Measurements from ENCODE around the gene IL1RN. TPM values are rescaled to one million over a fixed set of nuclear protein-coding genes. Genes with fewer than 3 reads are reported as not detected.
A peak's percentile ranks its signal among the peaks of the same experiment; 100 is the strongest.

IL1RN gene
- total RNA-seq, 1 donor from 2014 or later = not detected

GRCh38 chr2:113122364-113122763 lies 5.0 kb upstream of the IL1RN start:
- Histone ChIP-seq H3K36me3 (no peaks in the 10 kb centered on the region), H3K27me3 (peaks cover 17% of the 10 kb centered on the region), H3K4me1 (no peaks in the 10 kb centered on the region), H3K9me3 (ENCODE audit: low read depth) (no peaks in the 10 kb centered on the region), H3K4me2 (no peak overlapping the region), H4K20me1 (ENCODE audit: low read depth) (no peaks in the 10 kb centered on the region), H3K79me2 (ENCODE audit: low read depth) (no peaks in the 10 kb centered on the region), H3F3A (ENCODE audit: low read depth) (no peaks in the 10 kb centered on the region), H3K4me3 (no peak overlapping the region), H3K27ac (no peak overlapping the region), H3K9ac (no peak overlapping the region), H2AFZ (replicated peaks) (no peak overlapping the region)
- Mint-ChIP-seq H3K36me3 (no peaks in the 10 kb centered on the region), H3K4me1 (no peaks in the 10 kb centered on the region), H3K27ac (no peak overlapping the region), H3K9me3 (no peaks in the 10 kb centered on the region), H3K4me3 (no peak overlapping the region), H3K27me3 (ENCODE audit: insufficient read depth, low read depth) (peaks cover 12% of the 10 kb centered on the region)
- TF ChIP-seq CTCF (IDR thresholded peaks at IDR 0.05) (no peak), EZH2 (IDR thresholded peaks at IDR 0.05) (no peak), EZH2phosphoT487 (IDR thresholded peaks at IDR 0.05) (no peak)
- no peak for DNase-seq (ENCODE audit: low spot score)

GRCh38 chr2:113123726-113124125 lies 3.7 kb upstream of the IL1RN start:
- TF ChIP-seq CTCF (IDR thresholded peaks at IDR 0.05) (no peak), EZH2 (IDR thresholded peaks at IDR 0.05) (no peak), EZH2phosphoT487 (IDR thresholded peaks at IDR 0.05) (no peak)
- Histone ChIP-seq H3K4me1 (no peaks in the 10 kb centered on the region), H3K9ac (no peak overlapping the region), H3K27ac (no peak overlapping the region), H3K9me3 (ENCODE audit: low read depth) (no peaks in the 10 kb centered on the region), H4K20me1 (ENCODE audit: low read depth) (no peaks in the 10 kb centered on the region), H3K36me3 (no peaks in the 10 kb centered on the region), H3K27me3 (peaks cover 17% of the 10 kb centered on the region), H3F3A (ENCODE audit: low read depth) (no peaks in the 10 kb centered on the region), H2AFZ (replicated peaks) (no peak overlapping the region), H3K79me2 (ENCODE audit: low read depth) (no peaks in the 10 kb centered on the region), H3K4me2 (no peak overlapping the region), H3K4me3 (no peak overlapping the region)
- H3K27me3 Mint-ChIP-seq (ENCODE audit: insufficient read depth, low read depth) = peaks cover 8% of the 10 kb centered on the region
- DNase-seq (ENCODE audit: low spot score) = no peak
- no peak overlapping the region for H3K4me3 Mint-ChIP-seq
- no peaks in the 10 kb centered on the region for H3K4me1 Mint-ChIP-seq
- no peaks in the 10 kb centered on the region for H3K9me3 Mint-ChIP-seq
- no peak overlapping the region for H3K27ac Mint-ChIP-seq
- no peaks in the 10 kb centered on the region for H3K36me3 Mint-ChIP-seq

GRCh38 chr2:113124181-113124961 lies 3.0 kb upstream of the IL1RN start:
- H3K4me1 ChIP-seq = no peaks in the 10 kb centered on the region
- H4K20me1 ChIP-seq (ENCODE audit: low read depth) = no peaks in the 10 kb centered on the region
- no peaks in the 10 kb centered on the region for H3K36me3 Mint-ChIP-seq
- H3K79me2 ChIP-seq (ENCODE audit: low read depth) = no peaks in the 10 kb centered on the region
- no peak for DNase-seq (ENCODE audit: low spot score)
- no peak overlapping the region for H3K4me3 Mint-ChIP-seq
- H2AFZ ChIP-seq (replicated peaks) = no peak overlapping the region
- TF ChIP-seq CTCF (IDR thresholded peaks at IDR 0.05) (no peak), EZH2phosphoT487 (IDR thresholded peaks at IDR 0.05) (no peak), EZH2 (IDR thresholded peaks at IDR 0.05) (no peak)
- no peak overlapping the region for H3K4me2 ChIP-seq
- no peaks in the 10 kb centered on the region for H3K9me3 ChIP-seq (ENCODE audit: low read depth)
- no peaks in the 10 kb centered on the region for H3K9me3 Mint-ChIP-seq
- H3K4me3 ChIP-seq = no peak overlapping the region
- no peaks in the 10 kb centered on the region for H3F3A ChIP-seq (ENCODE audit: low read depth)
- H3K9ac ChIP-seq = no peak overlapping the region
- H3K27ac Mint-ChIP-seq = peak overlapping the region; percentile 65
- H3K4me1 Mint-ChIP-seq = no peaks in the 10 kb centered on the region
- H3K27me3 ChIP-seq = peaks cover 17% of the 10 kb centered on the region
- H3K27ac ChIP-seq = no peak overlapping the region
- H3K27me3 Mint-ChIP-seq (ENCODE audit: insufficient read depth, low read depth) = peaks cover 8% of the 10 kb centered on the region
- no peaks in the 10 kb centered on the region for H3K36me3 ChIP-seq

Measured in neural progenitor cell (in vitro differentiated cells).